ENCODE results near the gene GPR141. TPM values are rescaled to one million over a fixed set of nuclear protein-coding genes. Genes with fewer than 3 reads are reported as not detected.

GPR141 gene
- total RNA-seq, 1 experiment from 2014 or later = not detected

GRCh38 chr7:37770838-37771237 is 87.3 kb downstream of the GPR141 start:
- Histone ChIP-seq H3K36me3 (ENCODE audit: control insufficient read depth in 1 of 2, insufficient read depth in 2 of 2, low read length in 2 of 2) (no peaks in the 10 kb centered on the region), H4K20me1 (ENCODE audit: insufficient read depth) (no peaks in the 10 kb centered on the region), H3K79me2 (ENCODE audit: insufficient read depth, low read length) (no peaks in the 10 kb centered on the region), H3K9me2 (ENCODE audit: insufficient read depth) (no peaks in the 10 kb centered on the region), H2AFZ (ENCODE audit: low read depth, low read length, poor library complexity, severe bottlenecking) (no peak overlapping the region), H3K4me1 (ENCODE audit: control insufficient read depth in 1 of 2, insufficient read depth in 2 of 2, low read length in 2 of 2) (no peaks in the 10 kb centered on the region), H3K27me3 (ENCODE audit: insufficient read depth, low read length) (no peaks in the 10 kb centered on the region), H3K9me3 (ENCODE audit: control insufficient read depth in 1 of 2, insufficient read depth in 1 of 2, low read depth in 1 of 2, low read length in 2 of 2) (no peaks in the 10 kb centered on the region), H3K4me3 (replicated peaks in 1 of 2; ENCODE audit: low read depth in 1 of 2, low read length in 2 of 2) (no peak overlapping the region), H3K27ac (ENCODE audit: low read depth, low read length) (no peak overlapping the region), H3K9ac (ENCODE audit: low read length) (no peak overlapping the region), H3K4me2 (ENCODE audit: low read length) (no peak overlapping the region)
- BruUV-seq (replicated peaks) = no TSS peak
- intact Hi-C loops (cut with micrococcal nuclease) = no loop called here
- ChIA-PET RAD21 (ENCODE audit: low non-redundant PET in 1 of 2, low total read pairs in 2 of 2, uncharacterized antibody in 2 of 2, unreplicated experiment in 2 of 2) (no interaction called here), CTCF (no interaction called here), POLR2A (no interaction called here)
- TF ChIP-seq ZFX (IDR thresholded peaks at IDR 0.05) (no peak), POLR2A (IDR thresholded peaks at IDR 0.05; ENCODE audit: borderline replicate concordance, extremely low read depth, insufficient read depth, insufficient read length) (no peak), SRF (IDR thresholded peaks at IDR 0.05; ENCODE audit: low read depth) (no peak), SP1 (IDR thresholded peaks at IDR 0.05; ENCODE audit: low read depth) (no peak), YY1 (IDR thresholded peaks at IDR 0.05; ENCODE audit: extremely low read depth, insufficient replicate concordance, low read depth, low read length) (no peak), JUND (IDR thresholded peaks at IDR 0.05) (no peak), RAD21 (IDR thresholded peaks at IDR 0.05; ENCODE audit: low read depth) (no peak), CEBPB (IDR thresholded peaks at IDR 0.05; ENCODE audit: low read depth) (no peak), EZH2phosphoT487 (IDR thresholded peaks at IDR 0.05; ENCODE audit: borderline replicate concordance) (no peak), CBX3 (IDR thresholded peaks at IDR 0.05; ENCODE audit: low read depth) (no peak), POLR2AphosphoS5 (IDR thresholded peaks at IDR 0.05; ENCODE audit: low read depth, low read length) (no peak), MAX (IDR thresholded peaks at IDR 0.05) (no peak), REST (IDR thresholded peaks at IDR 0.05; ENCODE audit: low read depth) (no peak), ZBTB33 (IDR thresholded peaks at IDR 0.05; ENCODE audit: extremely low read depth, insufficient replicate concordance, low read length) (no peak), ZNF274 (IDR thresholded peaks at IDR 0.05; ENCODE audit: low read depth, low read length) (no peak), TCF7L2 (IDR thresholded peaks at IDR 0.05; ENCODE audit: borderline replicate concordance, extremely low read depth, insufficient read depth, insufficient read length) (no peak), EGR1 (IDR thresholded peaks at IDR 0.05; ENCODE audit: low read depth) (no peak)
- no peak for ATAC-seq
- DNase-seq (ENCODE audit: low read depth, low spot score) = no peak
